Activated naive CD4-positive, alpha-beta T cell treated with Interleukin-2 at 50 U/mL for 16 hours (primary cell): ENCODE measurements around the gene MKRN1.

ENCODE experiments used
- DNase-seq: peaks from one replicate; pipeline ENCODE4 v3.0.0-alpha.2; 2020

MKRN1 gene

GRCh38 chr7:140484479-140484878, 5.2 kb upstream of the MKRN1 start:
- DNase-seq = no peak

GRCh38 chr7:140479739-140480084, 407 bp upstream of the MKRN1 start:
- DNase-seq = no peak

- peak; percentile 50 for DNase-seq
Observed at GRCh38 chr7:140478246-140479061, 851 bp downstream of the MKRN1 start.

- no peak for DNase-seq
Observed at GRCh38 chr7:140476698-140477261, 2.5 kb downstream of the MKRN1 start.

- DNase-seq = peak; percentile 37
Observed at GRCh38 chr7:140475747-140476333, 3.5 kb downstream of the MKRN1 start.

- DNase-seq = no peak
Observed at GRCh38 chr7:140463111-140463510, 16.2 kb downstream of the MKRN1 start.

- DNase-seq = no peak
Observed at GRCh38 chr7:140458916-140459315, 20.4 kb downstream of the MKRN1 start.

- DNase-seq = no peak
Observed at GRCh38 chr7:140458201-140458600, 21.1 kb downstream of the MKRN1 start.

- DNase-seq = no peak
Observed at GRCh38 chr7:140456551-140457051, 22.7 kb downstream of the MKRN1 start.

- DNase-seq = no peak
Observed at GRCh38 chr7:140455743-140456142, 23.6 kb downstream of the MKRN1 start.

- no peak for DNase-seq
Observed at GRCh38 chr7:140454657-140455015, 24.7 kb downstream of the MKRN1 start.

- DNase-seq = peak; percentile 6
Observed at GRCh38 chr7:140453785-140454656, 25.3 kb downstream of the MKRN1 start.

- DNase-seq = no peak
Observed at GRCh38 chr7:140453273-140453672, 26.0 kb downstream of the MKRN1 start.

GRCh38 chr7:140451716-140452115, 27.6 kb downstream of the MKRN1 start:
- DNase-seq = no peak

- no peak for DNase-seq
Observed at GRCh38 chr7:140448781-140449480, 30.4 kb downstream of the MKRN1 start.

- no peak for DNase-seq
Observed at GRCh38 chr7:140447841-140448240, 31.5 kb downstream of the MKRN1 start.

GRCh38 chr7:140446467-140446866, 32.8 kb downstream of the MKRN1 start:
- DNase-seq = no peak

GRCh38 chr7:140441519-140441918, 37.8 kb downstream of the MKRN1 start:
- DNase-seq = no peak

- no peak for DNase-seq
Observed at GRCh38 chr7:140440593-140440992, 38.7 kb downstream of the MKRN1 start.

GRCh38 chr7:140439359-140439758, 39.9 kb downstream of the MKRN1 start:
- no peak for DNase-seq

- DNase-seq = no peak
Observed at GRCh38 chr7:140435252-140435895, 43.9 kb downstream of the MKRN1 start.

GRCh38 chr7:140433396-140433795, 45.9 kb downstream of the MKRN1 start:
- no peak for DNase-seq
